Activated CD4-positive, alpha-beta T cell treated with anti-CD3 and anti-CD28 coated beads, Interleukin-2, amount 50 U/mL, for 48 hours (primary cell): ENCODE results near the gene WFDC9.
"Not testable (repeated sequence)": the region's sequence is repeated elsewhere in the genome, so short reads cannot be mapped to it uniquely, and the experiment has no call there.

ENCODE experiments used
- DNase-seq, 2 experiments: peaks; one replicate each; pipeline ENCODE4 v3.0.0-alpha.2; 2020

The WFDC9 gene

GRCh38 chr20:45631184-45631583, at the start of gene WFDC9:
TSS of gene WFDC9 (minus strand) at chr20:45631284. CDS start at chr20:45610181, 21,103 bp downstream.
- no peak for DNase-seq

DNA sequence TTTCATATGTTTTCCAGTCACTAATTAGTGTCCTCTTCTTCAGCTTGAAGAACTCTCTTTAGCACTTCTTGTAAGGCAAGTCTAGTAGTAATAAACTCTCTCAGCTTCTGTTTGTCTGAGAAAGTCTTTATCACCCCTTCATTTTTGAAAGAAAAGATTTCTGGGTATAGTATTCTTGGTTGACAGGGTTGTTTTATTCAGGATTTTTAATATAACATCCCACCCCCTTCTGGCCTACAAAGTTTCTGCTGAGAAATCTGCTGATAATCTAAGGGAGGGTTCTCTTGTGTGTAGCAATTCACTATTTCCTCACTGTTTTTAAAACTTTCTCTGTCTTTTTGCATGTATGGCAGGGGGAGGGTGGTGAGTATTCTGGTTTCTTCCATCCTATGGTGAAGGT, 48.6 kb upstream of the WFDC9 start:
- DNase-seq: no peak

DNA sequence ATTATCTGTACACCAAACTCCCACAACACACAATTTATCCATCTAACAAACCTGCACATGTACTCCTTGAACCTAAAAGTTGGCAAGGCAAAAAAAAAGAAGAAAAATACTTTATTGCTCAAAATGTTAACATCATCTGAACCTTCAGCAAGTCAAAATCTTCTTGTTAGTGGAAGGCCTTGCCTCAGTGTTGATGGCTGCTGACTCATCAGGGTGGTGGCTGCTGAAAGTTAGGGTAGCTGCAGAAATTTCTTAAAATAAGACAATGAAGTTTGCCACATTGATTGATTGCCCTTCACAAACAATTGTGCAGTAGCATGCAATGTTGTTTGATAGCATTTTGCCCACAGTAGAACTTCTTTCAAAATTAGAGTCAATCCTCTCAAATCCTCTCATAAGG, 41.7 kb upstream of the WFDC9 start:
- no peak for DNase-seq

DNA sequence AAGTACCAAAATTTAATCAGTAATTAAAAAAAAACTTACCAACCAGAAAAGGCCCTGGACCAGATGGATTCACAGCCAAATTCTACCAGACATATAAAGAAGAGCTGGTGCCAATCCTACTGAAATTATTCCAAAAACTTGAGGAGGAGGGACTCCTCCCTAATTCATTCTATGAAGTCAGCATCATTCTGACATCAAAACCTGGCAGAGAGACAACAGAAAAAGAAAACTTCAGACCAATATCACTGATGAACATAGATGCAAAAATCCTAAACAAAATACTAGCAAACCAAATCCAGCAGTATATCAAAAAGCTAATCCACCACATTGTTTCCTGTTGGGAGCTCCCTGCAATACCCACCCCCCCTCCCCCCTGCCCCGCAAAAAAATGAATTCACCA, 39.1 kb upstream of the WFDC9 start, which contains the start of gene WFDC11:
WFDC11 (minus strand) TSS at position 101 of the 400 bp plus-strand sequence. CDS start 19,639 bp downstream, outside the sequence.
- no peak for DNase-seq

GRCh38 chr20:45657038-45657437, 26.0 kb upstream of the WFDC9 start:
- not testable (repeated sequence) for DNase-seq

- DNase-seq: not testable (repeated sequence)
These were observed 20.6 kb upstream of the WFDC9 start for GRCh38 chr20:45651726-45652125.

DNA sequence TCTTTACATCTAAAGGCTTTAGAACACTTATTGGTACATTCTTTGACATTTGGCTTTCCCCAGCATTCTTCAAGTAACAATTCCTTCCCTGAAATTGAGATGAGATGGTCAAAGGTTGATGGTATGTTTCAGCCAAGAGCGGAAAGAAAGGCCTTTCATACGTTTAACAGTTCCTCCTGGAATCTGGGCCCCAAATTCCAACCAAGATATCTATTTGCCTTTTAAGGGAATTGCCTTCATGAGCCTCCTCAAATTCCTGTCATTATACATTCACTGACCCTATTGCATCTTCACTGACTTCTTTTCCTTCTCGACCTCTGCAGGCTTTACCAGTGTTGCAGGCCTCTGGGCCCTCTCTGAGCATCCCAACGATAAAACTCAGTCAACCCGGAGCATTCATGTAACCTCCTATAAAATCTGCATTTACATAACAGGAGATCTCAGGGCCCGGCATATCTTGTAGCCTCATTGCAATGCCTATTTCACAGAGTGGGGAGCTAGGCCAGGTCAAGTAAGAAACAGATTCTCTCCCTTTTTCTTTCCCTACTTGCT, 18.3 kb upstream of the WFDC9 start:
- DNase-seq: no peak

DNA sequence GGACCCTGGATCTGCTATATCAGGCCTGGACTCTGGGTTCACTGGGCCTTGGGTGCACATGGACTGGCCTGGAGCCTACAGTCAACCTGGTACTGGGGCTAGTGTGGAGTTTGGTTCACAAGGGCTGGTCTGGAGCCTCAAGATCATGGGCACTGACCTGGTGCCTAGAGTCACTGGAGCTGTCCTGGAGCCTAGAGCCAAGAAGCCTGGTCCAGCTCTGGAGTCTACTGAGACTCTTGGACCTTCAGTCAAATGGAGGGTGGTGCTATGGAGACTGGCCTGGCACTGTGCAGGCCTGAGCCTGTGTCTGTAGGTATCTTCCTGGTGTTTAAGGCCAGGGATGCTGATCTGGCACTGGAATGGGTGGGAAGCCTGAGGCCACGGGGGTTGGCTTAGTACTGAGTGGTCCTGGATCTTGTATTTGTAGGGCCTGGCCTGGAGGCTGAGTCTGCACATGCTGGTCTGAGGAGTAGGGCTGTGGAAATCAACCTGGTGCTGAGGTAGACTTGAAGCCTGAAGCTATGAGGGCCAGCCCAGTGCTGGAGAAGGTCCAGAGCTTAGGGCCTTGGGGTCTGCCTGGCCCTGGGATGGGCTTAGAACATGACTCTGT, 16.5 kb upstream of the WFDC9 start:
- DNase-seq: no peak

DNA sequence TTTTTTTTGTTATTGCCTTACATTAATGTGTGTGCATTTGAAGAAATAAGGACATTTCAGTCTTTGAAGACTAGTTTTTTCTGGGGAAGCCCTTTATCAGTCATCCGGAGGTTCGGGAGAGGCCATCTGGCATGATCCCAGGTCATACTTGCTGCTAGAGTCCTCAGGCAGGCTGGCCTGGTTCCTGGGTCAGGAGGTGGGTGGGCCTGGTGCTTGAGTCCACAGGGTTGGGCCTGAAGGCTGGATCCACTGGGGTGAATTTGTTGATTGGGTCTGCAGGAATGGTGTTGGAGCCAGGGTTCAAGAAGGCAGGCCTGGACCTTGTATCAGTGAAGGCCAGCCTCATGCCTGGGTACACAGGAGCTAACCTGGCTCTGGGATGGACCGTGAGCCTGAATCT, 15.8 kb upstream of the WFDC9 start:
- DNase-seq: no peak

DNA sequence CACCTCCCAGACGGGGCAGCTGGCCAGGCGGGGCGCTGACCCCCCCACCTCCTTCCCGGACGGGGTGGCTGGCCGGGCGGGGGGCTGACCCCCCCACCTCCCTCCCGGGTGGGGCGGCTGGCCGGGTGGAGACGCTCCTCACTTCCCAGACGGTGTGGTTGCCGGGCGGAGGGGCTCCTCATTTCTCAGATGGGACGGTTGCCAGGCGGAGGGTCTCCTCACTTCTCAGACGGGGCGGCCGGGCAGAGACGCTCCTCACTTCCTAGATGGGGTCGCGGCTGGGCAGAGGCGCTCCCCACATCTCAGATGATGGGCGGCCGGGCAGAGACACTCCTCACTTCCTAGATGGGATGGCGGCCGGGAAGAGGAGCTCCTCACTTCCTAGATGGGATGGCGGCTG, 14.8 kb upstream of the WFDC9 start:
- DNase-seq: not testable (repeated sequence)

DNA sequence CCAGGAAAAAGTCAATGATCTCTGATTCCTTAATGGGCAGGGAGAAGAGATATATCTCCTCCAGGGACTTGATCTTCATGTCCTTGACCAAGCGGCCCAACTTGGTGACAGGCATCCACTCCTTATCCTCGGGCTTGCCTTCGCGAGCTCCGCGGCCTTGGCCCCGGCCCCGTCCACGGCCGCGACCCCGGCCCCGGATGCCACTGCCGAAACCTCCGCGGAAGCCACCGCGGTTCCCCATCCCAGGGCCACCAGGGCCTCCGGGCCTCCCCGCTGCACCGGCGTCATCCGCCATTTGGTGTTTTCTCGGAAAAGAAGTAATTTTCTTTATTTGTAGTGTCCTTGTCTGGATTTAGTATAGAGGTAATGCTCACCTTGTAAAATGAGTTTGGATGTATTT, 10.0 kb upstream of the WFDC9 start:
- not testable (repeated sequence) for DNase-seq

DNA sequence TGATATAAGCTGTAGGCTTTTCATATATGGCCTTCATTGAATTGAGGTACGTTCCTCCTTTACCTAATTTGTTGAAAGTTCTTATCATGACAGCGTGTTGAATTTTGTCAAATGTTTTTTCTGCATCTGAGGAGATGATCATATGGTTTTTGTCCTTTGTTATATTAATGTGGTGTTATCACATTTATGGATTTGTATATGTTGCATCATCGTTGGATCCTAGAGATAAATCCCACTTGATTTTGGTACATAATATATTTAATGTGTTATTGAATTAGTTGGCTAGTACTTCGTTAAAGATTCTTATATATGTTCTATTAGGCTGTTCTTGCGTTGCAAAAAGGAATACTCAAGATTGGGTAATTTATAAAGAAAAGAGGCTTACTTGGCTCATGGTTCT, 8.6 kb upstream of the WFDC9 start:
- no peak for DNase-seq

DNA sequence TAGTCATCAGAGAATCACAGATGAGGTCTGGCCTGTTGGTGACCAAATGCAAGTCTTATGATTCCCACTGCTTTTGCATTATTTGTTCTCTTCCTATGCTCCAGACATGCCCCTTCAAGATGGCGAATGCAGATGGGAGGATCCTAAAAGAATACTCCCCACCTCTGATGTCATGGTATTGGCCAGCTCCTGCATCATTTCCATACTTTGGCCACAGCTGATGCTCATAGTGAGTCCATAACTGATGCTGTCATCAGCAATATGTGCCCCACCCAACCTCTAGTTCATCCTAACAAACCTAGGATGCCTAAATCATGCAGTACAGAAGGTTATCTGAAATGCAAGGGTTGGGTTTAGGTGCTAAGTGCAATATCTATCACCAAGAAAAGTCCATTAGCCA, 5.4 kb upstream of the WFDC9 start:
- DNase-seq: no peak

GRCh38 chr20:45630371-45630770, 713 bp downstream of the WFDC9 start:
- no peak for DNase-seq

DNA sequence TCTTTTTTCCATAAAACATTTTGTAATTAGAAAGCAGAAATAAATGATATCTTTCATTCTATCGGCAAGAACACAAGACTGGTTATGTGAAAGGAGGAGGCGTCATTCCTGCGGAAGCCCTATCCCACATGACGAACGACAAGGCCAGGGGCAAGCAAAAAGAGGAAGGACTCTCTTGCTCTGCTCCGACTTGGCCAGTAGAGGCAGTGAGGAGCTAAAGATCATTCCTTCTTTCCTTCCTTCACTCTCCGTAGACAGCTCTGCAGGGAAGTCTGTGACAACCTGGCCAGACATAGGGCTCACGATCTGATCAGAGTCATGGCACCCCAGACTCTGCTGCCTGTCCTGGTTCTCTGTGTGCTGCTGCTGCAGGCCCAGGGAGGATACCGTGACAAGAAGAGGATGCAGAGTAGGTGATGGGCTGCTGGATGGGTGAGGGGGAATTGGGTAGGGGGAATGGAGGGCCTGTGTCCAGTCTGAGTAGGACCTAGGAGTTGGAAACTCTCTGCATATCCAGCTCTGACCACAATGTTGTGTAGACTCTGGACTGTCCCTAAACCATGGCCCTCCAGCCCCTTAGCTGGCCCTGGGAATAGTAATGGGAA, 1.5 kb downstream of the WFDC9 start, which contains the start of gene WFDC10A:
WFDC10A (plus strand) TSS at position 244 of the 605 bp plus-strand sequence; CDS start at position 319, 75 bp downstream.
- peak; percentile 30 to 45 for DNase-seq

DNA sequence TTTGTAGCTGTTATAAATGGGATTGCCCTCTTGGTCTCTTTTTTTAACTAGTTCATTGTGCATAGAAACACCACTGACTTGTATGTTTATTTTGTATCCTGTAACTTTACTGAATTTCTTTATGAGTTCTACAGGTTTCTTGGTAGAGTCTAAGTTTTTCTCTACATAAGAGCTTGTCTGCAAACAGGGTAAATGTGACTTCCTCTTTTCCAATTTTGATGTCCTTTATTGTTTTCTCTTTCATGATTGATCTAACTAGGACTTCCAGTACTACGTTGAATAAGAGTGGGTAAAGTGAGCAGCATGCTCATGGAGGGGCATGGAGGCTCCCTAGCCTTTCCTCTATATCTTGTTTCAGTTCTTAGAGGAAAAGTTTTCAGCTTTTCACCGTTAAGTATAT, 4.5 kb downstream of the WFDC9 start:
- no peak for DNase-seq

GRCh38 chr20:45621593-45621992, 9.5 kb downstream of the WFDC9 start:
- no peak for DNase-seq

GRCh38 chr20:45617591-45617990, 13.5 kb downstream of the WFDC9 start:
- no peak for DNase-seq

DNA sequence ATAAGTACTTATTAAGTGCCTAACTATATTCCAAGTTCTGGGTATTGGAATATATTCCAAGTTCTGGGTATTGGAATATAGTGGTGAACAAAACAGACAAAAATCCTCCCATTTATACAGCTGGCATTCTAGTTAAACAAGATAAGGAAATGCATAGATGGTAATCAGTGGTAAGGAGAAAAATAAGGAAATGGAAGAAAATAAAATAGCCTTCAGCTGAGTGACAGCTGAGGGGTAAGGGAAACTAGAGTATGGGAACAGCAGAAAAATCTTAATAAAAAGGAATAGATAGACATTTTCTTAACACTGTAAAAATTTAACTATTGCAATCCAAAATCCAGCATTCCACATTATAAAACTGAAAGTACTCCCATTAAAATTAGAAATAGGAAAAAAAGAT, 18.8 kb downstream of the WFDC9 start:
- DNase-seq: no peak

DNA sequence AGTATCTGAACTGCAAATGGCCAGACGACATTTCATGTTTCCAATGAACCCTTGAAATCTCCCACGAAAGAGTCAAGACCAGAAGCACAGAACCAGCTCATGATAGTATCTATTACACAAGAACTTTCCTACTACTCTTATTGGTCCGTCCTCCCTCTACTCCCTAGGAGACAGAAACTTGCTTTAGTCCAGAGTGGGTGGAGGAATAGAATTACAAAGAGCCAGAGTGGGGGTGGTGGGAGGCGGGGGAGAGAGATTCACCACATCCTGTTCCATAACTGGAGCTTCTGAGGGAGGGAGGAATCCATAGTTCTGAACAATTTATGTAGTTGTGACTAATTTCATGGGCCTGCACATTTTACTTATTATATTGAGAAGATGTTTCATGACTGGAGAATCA, 20.0 kb downstream of the WFDC9 start:
- peak; percentile 64 to 74 for DNase-seq

DNA sequence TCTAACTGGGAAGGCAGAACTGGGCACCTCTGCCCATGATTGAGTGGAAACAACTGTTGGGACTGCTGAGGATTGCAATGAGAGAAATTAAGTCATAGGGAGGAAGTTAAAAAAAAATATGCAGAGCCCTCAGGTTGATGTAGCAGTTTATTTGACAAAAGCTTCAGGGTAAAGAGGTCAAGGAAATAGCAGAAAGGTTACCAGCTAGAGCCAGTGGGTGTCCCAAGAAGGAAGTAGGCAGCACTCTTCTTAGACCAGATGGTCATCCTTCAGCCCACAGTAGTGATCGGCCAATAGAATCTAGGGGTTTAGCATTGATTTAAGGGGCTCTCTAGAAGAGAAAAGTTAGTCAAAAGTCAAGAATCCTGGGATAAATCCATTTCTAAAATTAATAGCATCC, 23.3 kb downstream of the WFDC9 start:
- no peak for DNase-seq

DNA sequence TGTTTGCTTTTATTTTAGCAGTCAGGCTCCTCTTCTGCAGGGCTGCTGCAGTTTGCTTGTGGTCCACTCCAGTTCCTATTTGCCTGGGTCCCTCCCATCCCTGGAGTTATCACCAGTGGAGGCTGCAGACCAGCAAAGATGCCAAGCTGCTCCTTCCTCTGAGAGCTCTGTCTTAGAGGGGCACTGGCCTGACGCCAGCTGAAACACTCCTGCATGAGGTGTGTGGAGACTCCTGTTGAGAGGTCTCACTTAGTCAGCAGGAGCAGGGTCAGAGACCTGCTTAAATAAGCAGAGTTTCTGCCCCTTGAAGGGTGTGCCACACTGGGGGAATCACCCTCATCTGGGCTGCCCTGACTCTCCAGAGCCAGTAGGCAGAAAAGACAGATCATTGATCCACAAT, 35.8 kb downstream of the WFDC9 start:
- no peak for DNase-seq

GRCh38 chr20:45593498-45593897, 37.6 kb downstream of the WFDC9 start:
- no peak for DNase-seq

- DNase-seq: peak; percentile 2 to 14
These were observed 38.4 kb downstream of the WFDC9 start for GRCh38 chr20:45592574-45593189.
